Adrenal gland (tissue), 5 donors: ENCODE measurements around the gene CIC.
A peak's percentile ranks its signal among the peaks of the same experiment; 100 is the strongest.

Source experiments
- POLR2A ChIP-seq, 2 donors: fragments of 450-650 bp; IDR thresholded peaks; one replicate each; pipeline ENCODE4 v1.6.1; 2017; ENCODE audit warnings: antibody characterized with exemption in 2 of 2, mild to moderate bottlenecking in 2 of 2, moderate library complexity in 1 of 2
- TF ChIP-seq, protein P1 (sequence below), 6 experiments: fragments of 450-650 bp in 4 of 6; fragments of 200-600 bp in 2 of 6; sonication (generic) in 1 of 6; IDR thresholded peaks; 1 replicate in 5 of 6; 2 replicates in 1 of 6; pipeline versions ENCODE4 v1.5.1 to v1.8.0; 2016 to 2021; ENCODE audit warnings: antibody characterized with exemption in 6 of 6, mild to moderate bottlenecking in 2 of 6, moderate library complexity in 1 of 6
- donor health status: DM: no; HTN: no; CAD: no.

DNA sequence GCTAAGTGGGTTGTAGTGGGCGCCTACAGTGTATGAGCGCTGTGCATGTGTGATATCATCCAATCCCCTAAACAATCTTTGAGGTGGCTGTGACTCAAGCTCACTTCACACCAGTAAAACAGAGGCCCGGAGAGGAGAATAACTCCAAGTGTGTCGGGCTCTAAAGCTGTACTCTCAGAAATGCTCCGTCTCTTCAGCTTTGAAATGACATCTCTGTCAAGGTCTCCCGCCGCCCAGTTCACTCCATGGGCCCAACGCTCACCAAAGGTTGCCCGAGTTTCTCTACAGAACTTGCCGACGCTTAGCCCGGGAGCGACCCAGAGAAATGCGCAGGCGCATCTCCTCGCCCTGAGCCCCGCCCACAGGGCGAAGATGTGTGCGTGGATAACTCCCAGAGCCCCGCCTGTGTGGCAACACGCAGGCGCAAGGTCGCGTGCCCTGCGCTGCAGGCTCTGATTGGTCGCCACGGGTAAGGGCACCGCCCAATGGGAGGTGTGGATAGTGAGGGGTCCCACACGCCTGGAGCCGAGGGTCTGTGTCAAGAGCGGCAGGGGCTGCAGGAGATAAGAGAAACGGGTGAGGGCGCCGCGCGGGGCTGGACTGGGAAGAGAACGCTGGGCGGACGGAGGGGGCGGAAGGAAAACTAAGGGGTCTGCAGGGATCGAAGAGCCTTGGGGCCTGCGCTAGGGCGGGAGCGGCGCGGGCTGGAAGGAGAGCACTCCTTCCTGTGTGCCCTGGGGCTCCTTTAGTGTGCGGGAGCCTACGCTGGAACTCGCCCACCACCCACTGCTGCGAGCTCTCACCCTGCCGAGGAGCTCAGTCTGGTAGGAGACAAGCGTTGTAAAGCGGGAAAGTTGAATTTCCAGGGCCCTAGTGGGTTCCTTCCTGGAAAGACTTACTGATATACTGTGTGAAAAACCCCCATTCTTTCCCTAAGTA is 49.0 kb upstream of the CIC start, which contains the start of gene ZNF526:
- TF ChIP-seq, protein P1, sequence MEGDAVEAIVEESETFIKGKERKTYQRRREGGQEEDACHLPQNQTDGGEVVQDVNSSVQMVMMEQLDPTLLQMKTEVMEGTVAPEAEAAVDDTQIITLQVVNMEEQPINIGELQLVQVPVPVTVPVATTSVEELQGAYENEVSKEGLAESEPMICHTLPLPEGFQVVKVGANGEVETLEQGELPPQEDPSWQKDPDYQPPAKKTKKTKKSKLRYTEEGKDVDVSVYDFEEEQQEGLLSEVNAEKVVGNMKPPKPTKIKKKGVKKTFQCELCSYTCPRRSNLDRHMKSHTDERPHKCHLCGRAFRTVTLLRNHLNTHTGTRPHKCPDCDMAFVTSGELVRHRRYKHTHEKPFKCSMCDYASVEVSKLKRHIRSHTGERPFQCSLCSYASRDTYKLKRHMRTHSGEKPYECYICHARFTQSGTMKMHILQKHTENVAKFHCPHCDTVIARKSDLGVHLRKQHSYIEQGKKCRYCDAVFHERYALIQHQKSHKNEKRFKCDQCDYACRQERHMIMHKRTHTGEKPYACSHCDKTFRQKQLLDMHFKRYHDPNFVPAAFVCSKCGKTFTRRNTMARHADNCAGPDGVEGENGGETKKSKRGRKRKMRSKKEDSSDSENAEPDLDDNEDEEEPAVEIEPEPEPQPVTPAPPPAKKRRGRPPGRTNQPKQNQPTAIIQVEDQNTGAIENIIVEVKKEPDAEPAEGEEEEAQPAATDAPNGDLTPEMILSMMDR (IDR thresholded peaks at IDR 0.05) = no peak
- TF ChIP-seq POLR2A (IDR thresholded peaks at IDR 0.05) = peak in 1 of 2 donors; percentile 78
